Measurements from ENCODE around the gene TRAPPC12. TPM values are rescaled to one million over a fixed set of nuclear protein-coding genes. Genes with fewer than 3 reads are reported as not detected.

The TRAPPC12 gene
- polyA plus RNA-seq, 1 donor from 2014 or later: 76.2 TPM

DNA sequence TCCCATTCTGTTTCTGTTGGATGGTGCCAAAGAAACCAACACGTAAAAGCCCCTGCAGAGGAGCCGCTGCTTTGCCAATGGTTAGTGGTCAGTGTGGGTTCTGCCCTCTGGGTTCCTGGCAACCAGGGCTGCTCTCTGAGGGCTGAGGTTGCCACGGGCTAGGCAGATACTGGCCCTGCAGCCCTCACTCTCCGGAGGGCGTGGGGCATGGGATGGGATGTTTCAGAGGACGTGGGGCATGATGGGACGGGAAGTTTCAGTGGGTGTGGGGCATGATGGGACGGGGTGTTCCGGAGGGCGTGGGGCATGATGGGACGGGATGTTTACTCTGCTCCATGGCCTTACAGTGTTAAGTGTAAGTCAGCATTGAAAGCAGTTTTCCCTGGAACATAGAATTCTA is 105.7 kb downstream of the TRAPPC12 start:
- Histone ChIP-seq H4K20me1 (ENCODE audit: insufficient read depth) (no peaks in the 10 kb centered on the region), H3K36me3 (ENCODE audit: insufficient read depth, low read length) (no peaks in the 10 kb centered on the region), H3F3A (ENCODE audit: insufficient read depth, low read length, poor library complexity, severe bottlenecking) (no peaks in the 10 kb centered on the region), H2AFZ (ENCODE audit: low read depth, low read length) (no peak overlapping the region), H3K9me3 (ENCODE audit: low read length) (no peaks in the 10 kb centered on the region), H3K9me2 (ENCODE audit: insufficient read depth, low read length) (no peaks in the 10 kb centered on the region), H3K27ac (ENCODE audit: low read length) (no peak overlapping the region), H3K9ac (ENCODE audit: low read length) (no peak overlapping the region), H3K4me2 (ENCODE audit: low read length) (no peak overlapping the region), H3K79me2 (replicated peaks; ENCODE audit: insufficient read depth, low read length) (no peaks in the 10 kb centered on the region), H3K27me3 (ENCODE audit: insufficient read depth, low read depth, low read length) (no peaks in the 10 kb centered on the region), H3K4me3 (ENCODE audit: low read length) (no peak overlapping the region)
- TF ChIP-seq EP300 (conservative IDR thresholded peaks at IDR 0.05; ENCODE audit: poor library complexity, severe bottlenecking): no peak
- no peak for TF ChIP-seq SMC3 (conservative IDR thresholded peaks at IDR 0.05; ENCODE audit: poor library complexity)
- TF ChIP-seq, protein P1, sequence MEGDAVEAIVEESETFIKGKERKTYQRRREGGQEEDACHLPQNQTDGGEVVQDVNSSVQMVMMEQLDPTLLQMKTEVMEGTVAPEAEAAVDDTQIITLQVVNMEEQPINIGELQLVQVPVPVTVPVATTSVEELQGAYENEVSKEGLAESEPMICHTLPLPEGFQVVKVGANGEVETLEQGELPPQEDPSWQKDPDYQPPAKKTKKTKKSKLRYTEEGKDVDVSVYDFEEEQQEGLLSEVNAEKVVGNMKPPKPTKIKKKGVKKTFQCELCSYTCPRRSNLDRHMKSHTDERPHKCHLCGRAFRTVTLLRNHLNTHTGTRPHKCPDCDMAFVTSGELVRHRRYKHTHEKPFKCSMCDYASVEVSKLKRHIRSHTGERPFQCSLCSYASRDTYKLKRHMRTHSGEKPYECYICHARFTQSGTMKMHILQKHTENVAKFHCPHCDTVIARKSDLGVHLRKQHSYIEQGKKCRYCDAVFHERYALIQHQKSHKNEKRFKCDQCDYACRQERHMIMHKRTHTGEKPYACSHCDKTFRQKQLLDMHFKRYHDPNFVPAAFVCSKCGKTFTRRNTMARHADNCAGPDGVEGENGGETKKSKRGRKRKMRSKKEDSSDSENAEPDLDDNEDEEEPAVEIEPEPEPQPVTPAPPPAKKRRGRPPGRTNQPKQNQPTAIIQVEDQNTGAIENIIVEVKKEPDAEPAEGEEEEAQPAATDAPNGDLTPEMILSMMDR (IDR thresholded peaks at IDR 0.05; ENCODE audit: poor library complexity, severe bottlenecking): no peak
- no peak for TF ChIP-seq EZH2 (IDR thresholded peaks at IDR 0.05; ENCODE audit: borderline replicate concordance, insufficient read depth, low read length, poor library complexity, severe bottlenecking)
- no peak for TF ChIP-seq TAF1 (IDR thresholded peaks at IDR 0.05; ENCODE audit: low read depth)
- TF ChIP-seq, protein P2, sequence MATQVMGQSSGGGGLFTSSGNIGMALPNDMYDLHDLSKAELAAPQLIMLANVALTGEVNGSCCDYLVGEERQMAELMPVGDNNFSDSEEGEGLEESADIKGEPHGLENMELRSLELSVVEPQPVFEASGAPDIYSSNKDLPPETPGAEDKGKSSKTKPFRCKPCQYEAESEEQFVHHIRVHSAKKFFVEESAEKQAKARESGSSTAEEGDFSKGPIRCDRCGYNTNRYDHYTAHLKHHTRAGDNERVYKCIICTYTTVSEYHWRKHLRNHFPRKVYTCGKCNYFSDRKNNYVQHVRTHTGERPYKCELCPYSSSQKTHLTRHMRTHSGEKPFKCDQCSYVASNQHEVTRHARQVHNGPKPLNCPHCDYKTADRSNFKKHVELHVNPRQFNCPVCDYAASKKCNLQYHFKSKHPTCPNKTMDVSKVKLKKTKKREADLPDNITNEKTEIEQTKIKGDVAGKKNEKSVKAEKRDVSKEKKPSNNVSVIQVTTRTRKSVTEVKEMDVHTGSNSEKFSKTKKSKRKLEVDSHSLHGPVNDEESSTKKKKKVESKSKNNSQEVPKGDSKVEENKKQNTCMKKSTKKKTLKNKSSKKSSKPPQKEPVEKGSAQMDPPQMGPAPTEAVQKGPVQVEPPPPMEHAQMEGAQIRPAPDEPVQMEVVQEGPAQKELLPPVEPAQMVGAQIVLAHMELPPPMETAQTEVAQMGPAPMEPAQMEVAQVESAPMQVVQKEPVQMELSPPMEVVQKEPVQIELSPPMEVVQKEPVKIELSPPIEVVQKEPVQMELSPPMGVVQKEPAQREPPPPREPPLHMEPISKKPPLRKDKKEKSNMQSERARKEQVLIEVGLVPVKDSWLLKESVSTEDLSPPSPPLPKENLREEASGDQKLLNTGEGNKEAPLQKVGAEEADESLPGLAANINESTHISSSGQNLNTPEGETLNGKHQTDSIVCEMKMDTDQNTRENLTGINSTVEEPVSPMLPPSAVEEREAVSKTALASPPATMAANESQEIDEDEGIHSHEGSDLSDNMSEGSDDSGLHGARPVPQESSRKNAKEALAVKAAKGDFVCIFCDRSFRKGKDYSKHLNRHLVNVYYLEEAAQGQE (IDR thresholded peaks at IDR 0.05; ENCODE audit: borderline replicate concordance): no peak
- no peak for TF ChIP-seq MXI1 (conservative IDR thresholded peaks at IDR 0.05; ENCODE audit: poor library complexity, severe bottlenecking)
- TF ChIP-seq RAD21 (conservative IDR thresholded peaks at IDR 0.05): no peak
- no peak for TF ChIP-seq POLR2AphosphoS5 (IDR thresholded peaks at IDR 0.05)

GRCh38 chr2:3486047-3487027 is 106.8 kb downstream of the TRAPPC12 start:
- H4K20me1 ChIP-seq (ENCODE audit: insufficient read depth): no peaks in the 10 kb centered on the region
- no peak overlapping the region for H3K4me3 ChIP-seq (ENCODE audit: low read length)
- H3K9me3 ChIP-seq (ENCODE audit: low read length): no peaks in the 10 kb centered on the region
- H3K36me3 ChIP-seq (ENCODE audit: insufficient read depth, low read length): no peaks in the 10 kb centered on the region
- no peak overlapping the region for H2AFZ ChIP-seq (ENCODE audit: low read depth, low read length)
- H3K9ac ChIP-seq (ENCODE audit: low read length): no peak overlapping the region
- no peaks in the 10 kb centered on the region for H3F3A ChIP-seq (ENCODE audit: insufficient read depth, low read length, poor library complexity, severe bottlenecking)
- no peaks in the 10 kb centered on the region for H3K9me2 ChIP-seq (ENCODE audit: insufficient read depth, low read length)
- H3K27ac ChIP-seq (ENCODE audit: low read length): no peak overlapping the region
- H3K79me2 ChIP-seq (replicated peaks; ENCODE audit: insufficient read depth, low read length): no peaks in the 10 kb centered on the region
- H3K4me2 ChIP-seq (ENCODE audit: low read length): no peak overlapping the region
- TF ChIP-seq MXI1 (conservative IDR thresholded peaks at IDR 0.05; ENCODE audit: poor library complexity, severe bottlenecking) (no peak), RAD21 (conservative IDR thresholded peaks at IDR 0.05) (no peak), EP300 (conservative IDR thresholded peaks at IDR 0.05; ENCODE audit: poor library complexity, severe bottlenecking) (no peak), POLR2AphosphoS5 (IDR thresholded peaks at IDR 0.05) (no peak), SMC3 (conservative IDR thresholded peaks at IDR 0.05; ENCODE audit: poor library complexity) (no peak), TAF1 (IDR thresholded peaks at IDR 0.05; ENCODE audit: low read depth) (no peak), EZH2 (IDR thresholded peaks at IDR 0.05; ENCODE audit: borderline replicate concordance, insufficient read depth, low read length, poor library complexity, severe bottlenecking) (no peak)
- TF ChIP-seq, protein P1 (IDR thresholded peaks at IDR 0.05; ENCODE audit: poor library complexity, severe bottlenecking): no peak
- TF ChIP-seq, protein P2 (IDR thresholded peaks at IDR 0.05; ENCODE audit: borderline replicate concordance): no peak
- H3K27me3 ChIP-seq (ENCODE audit: insufficient read depth, low read depth, low read length): no peaks in the 10 kb centered on the region
